OCI-LY7 (cell line): ENCODE data around the gene PROM2. TPM values are rescaled to one million over a fixed set of nuclear protein-coding genes. Genes with fewer than 3 reads are reported as not detected.

ENCODE experiments used
- BruUV-seq: library from RNA; stranded (reverse); fragments of 400-500 nt; replicated peaks from 2 replicates; lab custom pipeline; 2021; lab: Mats Ljungman, UMichigan
- CTCF ChIA-PET: fragments of 300-600 bp; sonication (Branson Sonifier 250); formaldehyde crosslinking; loops from one replicate; lab custom pipeline; 2022; ENCODE audit warnings: antibody characterized with exemption; ENCODE audit not compliant: unreplicated experiment; lab: Charles Lee
- POLR2A ChIA-PET: fragments of 300-600 bp; sonication (Branson Sonifier 250); formaldehyde crosslinking; loops from one replicate; lab custom pipeline; 2022; ENCODE audit warnings: antibody characterized with exemption; lab: Charles Lee
- DNase-seq: peaks from one replicate; pipeline ENCODE4 v3.0.0-alpha.2; 2015; ENCODE audit warnings: low spot score
- H2AFZ ChIP-seq: fragments of 200-600 bp; sonication (generic), shearing (Covaris generic); 2 replicates; pipeline ENCODE4 v1.6.1; 2014; ENCODE audit warnings: mild to moderate bottlenecking, antibody characterized with exemption, low read length, moderate library complexity
- H3K27ac ChIP-seq: fragments of 200-600 bp; sonication (generic); 2 replicates; pipeline ENCODE4 v1.5.1; 2014; ENCODE audit warnings: mixed run types, low read depth, mild to moderate bottlenecking, moderate library complexity, low read length, inconsistent platforms; ENCODE audit not compliant: poor library complexity, severe bottlenecking
- H3K36me3 ChIP-seq: fragments of 200-600 bp; sonication (generic); 2 replicates; pipeline ENCODE4 v1.6.1; 2014; ENCODE audit warnings: mild to moderate bottlenecking, antibody characterized with exemption, low read length, moderate library complexity, mixed read lengths; ENCODE audit not compliant: insufficient read depth
- H3K4me1 ChIP-seq: fragments of 200-600 bp; sonication (generic); 2 replicates; pipeline ENCODE4 v1.5.1; 2014; ENCODE audit warnings: mild to moderate bottlenecking, low read length; ENCODE audit not compliant: insufficient read depth, poor library complexity, severe bottlenecking
- H3K4me2 ChIP-seq: fragments of 200-600 bp; sonication (generic); 2 replicates; pipeline ENCODE4 v1.6.1; 2014; ENCODE audit warnings: mild to moderate bottlenecking, low read length
- H3K4me3 ChIP-seq: fragments of 200-600 bp; sonication (generic); 2 replicates; pipeline ENCODE4 v1.5.1; 2014; ENCODE audit warnings: mild to moderate bottlenecking, low read depth, low read length; ENCODE audit not compliant: poor library complexity, severe bottlenecking
- H3K79me2 ChIP-seq: fragments of 200-600 bp; sonication (generic); 2 replicates; pipeline ENCODE4 v1.6.1; 2016; ENCODE audit warnings: low read depth, mild to moderate bottlenecking, low read length, moderate library complexity, mixed read lengths; ENCODE audit not compliant: insufficient read depth
- H3K9me2 ChIP-seq: fragments of 200-600 bp; sonication (generic); 2 replicates; pipeline ENCODE4 v1.6.1; 2016; ENCODE audit warnings: mild to moderate bottlenecking, low read length, mixed read lengths; ENCODE audit not compliant: insufficient read depth
- H3K9me3 ChIP-seq: fragments of 200-600 bp; sonication (generic); 2 replicates; pipeline ENCODE4 v1.6.1; 2014; ENCODE audit warnings: mild to moderate bottlenecking, mixed run types, low read length, mixed read lengths
- H4K20me1 ChIP-seq: fragments of 200-600 bp; sonication (generic); 2 replicates; pipeline ENCODE4 v1.6.1; 2014; ENCODE audit warnings: mild to moderate bottlenecking, antibody characterized with exemption, low read length, moderate library complexity, mixed read lengths; ENCODE audit not compliant: insufficient read depth
- EZH2phosphoT487 ChIP-seq: fragments of 200-600 bp; sonication (generic); IDR thresholded peaks from 2 replicates; pipeline ENCODE4 v1.6.1; 2018; ENCODE audit warnings: low read depth, borderline replicate concordance, mild to moderate bottlenecking, mixed run types, antibody characterized with exemption, low read length, moderate library complexity, mixed read lengths
- intact Hi-C: fragments of 100-400 bp; cut with micrococcal nuclease; formaldehyde crosslinking; loops from one replicate; pipeline ENCODE4 v1.10.0; 2022; ENCODE audit not compliant: unreplicated experiment
- total RNA-seq, 2 experiments: library from RNA; depleted of rRNA in 1 of 2; stranded (reverse); fragments of >200 nt in 1 of 2; shearing (Covaris generic) in 1 of 2; gene quantifications; 2 replicates each; pipeline ENCODE4 v1.2.3, GENCODE V29; 2014 to 2022
- TF ChIP-seq, protein P1 (sequence below): fragments of 200-600 bp; sonication (generic); conservative IDR thresholded peaks from 2 replicates; pipeline ENCODE4 v1.5.1; 2014; ENCODE audit warnings: mild to moderate bottlenecking, antibody characterized with exemption, low read length, moderate library complexity, mixed read lengths

PROM2 gene
- total RNA-seq, 2 experiments from 2014 or later = 0.47 TPM; not detected in 1

DNA sequence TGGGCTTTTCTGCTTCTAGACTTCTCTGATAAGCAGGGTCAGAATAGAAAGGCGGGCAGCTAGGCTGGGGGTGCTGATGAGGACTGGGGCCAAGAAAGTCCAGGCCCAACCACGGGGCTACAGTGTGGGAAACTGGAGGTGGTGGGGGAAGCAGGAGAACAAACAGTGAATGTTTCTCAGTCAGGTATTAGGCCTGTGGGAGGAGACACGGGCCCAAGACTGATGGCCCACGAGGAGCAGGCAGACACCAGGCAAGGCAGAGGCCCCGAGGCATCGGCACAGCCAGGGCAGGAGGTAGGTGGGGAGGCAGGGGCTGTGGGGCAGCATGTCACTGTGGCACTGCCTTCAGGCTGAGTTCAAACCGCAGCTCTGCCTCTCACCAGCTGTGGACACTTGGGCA, 63.6 kb downstream of the PROM2 start:
- DNase-seq = no peak
- intact Hi-C loops = no loop called here
- TF ChIP-seq EZH2phosphoT487 = no peak
- TF ChIP-seq, protein P1, sequence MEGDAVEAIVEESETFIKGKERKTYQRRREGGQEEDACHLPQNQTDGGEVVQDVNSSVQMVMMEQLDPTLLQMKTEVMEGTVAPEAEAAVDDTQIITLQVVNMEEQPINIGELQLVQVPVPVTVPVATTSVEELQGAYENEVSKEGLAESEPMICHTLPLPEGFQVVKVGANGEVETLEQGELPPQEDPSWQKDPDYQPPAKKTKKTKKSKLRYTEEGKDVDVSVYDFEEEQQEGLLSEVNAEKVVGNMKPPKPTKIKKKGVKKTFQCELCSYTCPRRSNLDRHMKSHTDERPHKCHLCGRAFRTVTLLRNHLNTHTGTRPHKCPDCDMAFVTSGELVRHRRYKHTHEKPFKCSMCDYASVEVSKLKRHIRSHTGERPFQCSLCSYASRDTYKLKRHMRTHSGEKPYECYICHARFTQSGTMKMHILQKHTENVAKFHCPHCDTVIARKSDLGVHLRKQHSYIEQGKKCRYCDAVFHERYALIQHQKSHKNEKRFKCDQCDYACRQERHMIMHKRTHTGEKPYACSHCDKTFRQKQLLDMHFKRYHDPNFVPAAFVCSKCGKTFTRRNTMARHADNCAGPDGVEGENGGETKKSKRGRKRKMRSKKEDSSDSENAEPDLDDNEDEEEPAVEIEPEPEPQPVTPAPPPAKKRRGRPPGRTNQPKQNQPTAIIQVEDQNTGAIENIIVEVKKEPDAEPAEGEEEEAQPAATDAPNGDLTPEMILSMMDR = no peak
- Histone ChIP-seq H2AFZ (no peak overlapping the region), H3K9me2 (no peaks in the 10 kb centered on the region), H3K79me2 (no peaks in the 10 kb centered on the region), H3K4me2 (no peak overlapping the region), H3K36me3 (no peaks in the 10 kb centered on the region), H3K4me3 (no peak overlapping the region), H3K9me3 (no peaks in the 10 kb centered on the region), H3K4me1 (no peaks in the 10 kb centered on the region), H3K27ac (no peak overlapping the region), H4K20me1 (no peaks in the 10 kb centered on the region)
- CTCF ChIA-PET = no interaction called here
- POLR2A ChIA-PET = no interaction called here
- no TSS peak for BruUV-seq

Other genes starting within 250 kb of the PROM2 start
- not detected in 2 replicates for gene MAL, start 248.7 kb upstream of the PROM2 start, total RNA-seq (2014; rRNA removed; shearing (Covaris generic))
- gene MAL, start 248.7 kb upstream of the PROM2 start, total RNA-seq (2022) = not detected in 2 replicates
- 89.6 and 117 TPM in 2 replicates for gene MRPS5, start 152.6 kb upstream of the PROM2 start, total RNA-seq (2014; rRNA removed; shearing (Covaris generic))
- gene MRPS5, start 152.6 kb upstream of the PROM2 start, total RNA-seq (2022) = 90.2 and 100 TPM in 2 replicates
- 6.2 and 9.7 TPM in 2 replicates for gene ZNF514, start 114.6 kb upstream of the PROM2 start, total RNA-seq (2014; rRNA removed; shearing (Covaris generic))
- gene ZNF514, start 114.6 kb upstream of the PROM2 start, total RNA-seq (2022) = 12.8 and 15.3 TPM in 2 replicates
- 1.6 and 4.6 TPM in 2 replicates for gene ZNF2, start 108.6 kb upstream of the PROM2 start, total RNA-seq (2014; rRNA removed; shearing (Covaris generic))
- 3.4 and 3.7 TPM in 2 replicates for gene ZNF2, start 108.6 kb upstream of the PROM2 start, total RNA-seq (2022)
- 3.1 and 4.7 TPM in 2 replicates for gene ZNF892, start 66.9 kb upstream of the PROM2 start, total RNA-seq (2014; rRNA removed; shearing (Covaris generic))
- gene ZNF892, start 66.9 kb upstream of the PROM2 start, total RNA-seq (2022) = 2.9 and 4.6 TPM in 2 replicates
- not detected in 2 replicates for gene KCNIP3, start 22.9 kb downstream of the PROM2 start, total RNA-seq (2014; rRNA removed; shearing (Covaris generic))
- gene KCNIP3, start 22.9 kb downstream of the PROM2 start, total RNA-seq (2022) = not detected in 2 replicates
- gene FAHD2A, start 128.3 kb downstream of the PROM2 start, total RNA-seq (2014; rRNA removed; shearing (Covaris generic)) = 47.2 and 48.2 TPM in 2 replicates
- 50.9 and 53.0 TPM in 2 replicates for gene FAHD2A, start 128.3 kb downstream of the PROM2 start, total RNA-seq (2022)
- not detected in 2 replicates for gene TRIM43B, start 210.3 kb downstream of the PROM2 start, total RNA-seq (2014; rRNA removed; shearing (Covaris generic))
- 0.34 TPM in 1 of 2 replicates, not detected in the other for gene TRIM43B, start 210.3 kb downstream of the PROM2 start, total RNA-seq (2022)